ENCODE results near the gene ZBTB32. TPM values are rescaled to one million over a fixed set of nuclear protein-coding genes. Genes with fewer than 3 reads are reported as not detected.

ZBTB32 gene
- total RNA-seq, 1 donor from 2014 or later = not detected

DNA sequence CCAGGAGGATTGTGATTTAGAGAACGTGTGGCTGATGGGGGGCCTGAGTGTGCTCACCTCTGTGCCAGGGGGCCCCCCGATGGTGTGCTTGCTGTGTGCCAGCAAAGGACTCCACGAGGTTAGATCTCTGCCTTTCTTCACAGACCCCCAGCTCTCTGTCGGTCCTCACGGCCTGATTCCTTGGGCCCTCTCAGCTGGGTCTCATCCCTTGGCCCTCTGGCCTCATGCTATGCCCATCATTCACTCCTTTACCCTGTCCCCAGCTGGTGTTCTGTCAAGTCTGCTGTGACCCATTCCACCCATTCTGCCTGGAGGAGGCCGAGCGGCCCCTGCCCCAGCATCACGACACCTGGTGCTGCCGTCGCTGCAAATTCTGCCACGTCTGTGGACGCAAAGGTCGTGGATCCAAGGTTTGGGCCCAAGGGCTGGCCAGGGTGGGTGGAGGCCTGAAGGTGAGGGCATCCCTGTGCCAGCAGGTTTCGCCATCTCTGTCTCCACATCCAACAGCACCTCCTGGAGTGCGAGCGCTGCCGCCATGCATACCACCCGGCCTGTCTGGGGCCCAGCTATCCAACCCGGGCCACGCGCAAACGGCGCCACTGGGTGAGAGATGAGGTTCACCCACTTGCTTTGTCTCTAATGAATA is 21.0 kb downstream of the ZBTB32 start:
- H3K4me1 Mint-ChIP-seq = no peaks in the 10 kb centered on the region
- Histone ChIP-seq H4K20me1 (ENCODE audit: low read depth) (peaks cover 4% of the 10 kb centered on the region), H3K79me2 (ENCODE audit: low read depth) (no peaks in the 10 kb centered on the region), H3K36me3 (no peaks in the 10 kb centered on the region), H3F3A (ENCODE audit: low read depth) (no peaks in the 10 kb centered on the region), H3K27ac (no peak overlapping the region), H3K4me2 (no peak overlapping the region), H3K4me1 (no peaks in the 10 kb centered on the region), H3K9ac (no peak overlapping the region), H3K4me3 (no peak overlapping the region), H3K9me3 (ENCODE audit: low read depth) (no peaks in the 10 kb centered on the region), H3K27me3 (no peaks in the 10 kb centered on the region), H2AFZ (replicated peaks) (no peak overlapping the region)
- peaks cover 12% of the 10 kb centered on the region for H3K27me3 Mint-ChIP-seq (ENCODE audit: insufficient read depth, low read depth)
- DNase-seq (ENCODE audit: low spot score) = no peak
- no peak overlapping the region for H3K27ac Mint-ChIP-seq
- peak overlapping the region; percentile 8 for H3K4me3 Mint-ChIP-seq
- TF ChIP-seq, protein P1, sequence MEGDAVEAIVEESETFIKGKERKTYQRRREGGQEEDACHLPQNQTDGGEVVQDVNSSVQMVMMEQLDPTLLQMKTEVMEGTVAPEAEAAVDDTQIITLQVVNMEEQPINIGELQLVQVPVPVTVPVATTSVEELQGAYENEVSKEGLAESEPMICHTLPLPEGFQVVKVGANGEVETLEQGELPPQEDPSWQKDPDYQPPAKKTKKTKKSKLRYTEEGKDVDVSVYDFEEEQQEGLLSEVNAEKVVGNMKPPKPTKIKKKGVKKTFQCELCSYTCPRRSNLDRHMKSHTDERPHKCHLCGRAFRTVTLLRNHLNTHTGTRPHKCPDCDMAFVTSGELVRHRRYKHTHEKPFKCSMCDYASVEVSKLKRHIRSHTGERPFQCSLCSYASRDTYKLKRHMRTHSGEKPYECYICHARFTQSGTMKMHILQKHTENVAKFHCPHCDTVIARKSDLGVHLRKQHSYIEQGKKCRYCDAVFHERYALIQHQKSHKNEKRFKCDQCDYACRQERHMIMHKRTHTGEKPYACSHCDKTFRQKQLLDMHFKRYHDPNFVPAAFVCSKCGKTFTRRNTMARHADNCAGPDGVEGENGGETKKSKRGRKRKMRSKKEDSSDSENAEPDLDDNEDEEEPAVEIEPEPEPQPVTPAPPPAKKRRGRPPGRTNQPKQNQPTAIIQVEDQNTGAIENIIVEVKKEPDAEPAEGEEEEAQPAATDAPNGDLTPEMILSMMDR (IDR thresholded peaks at IDR 0.05) = no peak
- TF ChIP-seq EZH2 (IDR thresholded peaks at IDR 0.05) (no peak), EZH2phosphoT487 (IDR thresholded peaks at IDR 0.05) (no peak)
- H3K36me3 Mint-ChIP-seq = peaks cover 48% of the 10 kb centered on the region
- no peaks in the 10 kb centered on the region for H3K9me3 Mint-ChIP-seq

DNA sequence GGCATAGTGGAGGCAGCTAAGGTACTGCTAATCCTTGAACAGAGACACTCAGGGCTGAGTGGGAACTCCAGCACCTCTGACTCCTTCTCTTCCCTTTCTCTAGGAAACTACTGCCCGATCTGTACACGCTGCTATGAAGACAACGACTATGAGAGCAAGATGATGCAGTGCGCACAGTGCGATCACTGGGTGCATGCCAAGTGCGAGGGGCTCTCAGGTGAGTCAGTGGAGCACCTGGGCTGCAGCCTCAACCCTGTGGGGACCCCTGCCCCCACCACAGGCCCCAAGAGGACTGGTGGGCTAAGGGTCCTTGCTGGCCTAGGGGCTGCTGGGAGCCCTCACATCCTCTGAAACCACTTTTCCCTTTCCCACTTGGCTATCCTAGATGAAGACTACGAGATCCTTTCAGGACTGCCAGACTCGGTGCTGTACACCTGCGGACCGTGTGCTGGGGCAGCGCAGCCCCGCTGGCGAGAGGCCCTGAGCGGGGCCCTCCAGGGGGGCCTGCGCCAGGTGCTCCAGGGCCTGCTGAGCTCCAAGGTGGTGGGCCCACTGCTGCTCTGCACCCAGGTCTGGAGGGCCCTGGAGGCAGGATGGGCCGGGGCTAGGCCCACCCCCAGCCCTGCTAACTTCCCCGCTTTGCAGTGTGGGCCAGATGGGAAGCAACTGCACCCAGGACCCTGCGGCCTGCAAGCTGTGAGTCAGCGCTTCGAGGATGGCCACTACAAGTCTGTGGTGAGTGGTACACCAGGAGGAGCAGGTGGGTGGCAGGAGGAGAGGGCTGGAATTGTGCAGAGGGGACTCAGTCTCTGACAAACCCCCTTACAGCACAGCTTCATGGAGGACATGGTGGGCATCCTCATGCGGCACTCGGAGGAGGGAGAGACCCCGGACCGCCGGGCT is 22.9 kb downstream of the ZBTB32 start:
- H3K27ac Mint-ChIP-seq = no peak overlapping the region

DNA sequence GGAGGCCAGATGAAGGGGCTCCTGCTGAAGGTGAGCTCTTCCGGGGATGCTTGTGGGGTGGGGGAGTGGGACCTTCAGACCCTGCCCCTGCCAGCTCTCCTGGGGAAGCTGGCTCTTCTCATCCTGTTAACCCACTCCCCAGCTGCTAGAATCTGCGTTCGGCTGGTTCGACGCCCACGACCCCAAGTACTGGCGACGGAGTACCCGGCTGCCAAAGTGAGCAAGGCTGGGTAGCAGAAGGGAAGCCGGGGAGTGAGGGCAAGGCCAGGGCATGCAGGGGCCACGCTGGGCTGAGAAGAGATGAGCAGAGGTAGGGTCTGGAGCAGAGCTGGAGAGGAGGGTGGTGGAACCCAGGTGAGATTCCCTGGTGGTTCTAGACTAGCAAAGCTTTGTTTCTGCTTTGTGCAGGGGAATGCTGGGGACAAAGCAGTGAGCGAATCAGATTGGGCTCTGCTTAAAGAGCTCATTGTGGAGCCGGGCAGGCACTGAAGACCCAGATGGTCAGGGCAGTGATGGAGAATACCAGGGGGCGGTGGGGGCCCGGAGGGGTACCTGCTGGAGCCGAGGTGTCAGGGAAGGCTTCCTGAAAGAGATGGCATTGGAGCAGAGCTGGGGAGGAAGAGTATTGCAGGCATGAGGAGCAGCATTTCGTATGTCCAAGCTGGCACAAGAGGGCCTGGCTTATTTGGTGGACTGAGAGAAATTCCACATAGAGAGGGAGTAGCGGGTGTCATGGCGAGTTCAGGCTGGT is 23.8 kb downstream of the ZBTB32 start:
- H3K79me2 ChIP-seq (ENCODE audit: low read depth) = no peaks in the 10 kb centered on the region
- no peak for TF ChIP-seq EZH2phosphoT487 (IDR thresholded peaks at IDR 0.05)
- TF ChIP-seq, protein P1 (IDR thresholded peaks at IDR 0.05) = no peak
- no peak for TF ChIP-seq EZH2 (IDR thresholded peaks at IDR 0.05)
- no peaks in the 10 kb centered on the region for H3K27me3 ChIP-seq
- no peaks in the 10 kb centered on the region for H3K9me3 Mint-ChIP-seq
- H3K27ac Mint-ChIP-seq = no peak overlapping the region
- H3K4me3 ChIP-seq = no peak overlapping the region
- H3K36me3 ChIP-seq = no peaks in the 10 kb centered on the region
- H3K4me1 Mint-ChIP-seq = no peaks in the 10 kb centered on the region
- peaks cover 48% of the 10 kb centered on the region for H3K36me3 Mint-ChIP-seq
- no peak for DNase-seq (ENCODE audit: low spot score)
- H3K4me1 ChIP-seq = no peaks in the 10 kb centered on the region
- no peak overlapping the region for H3K4me2 ChIP-seq
- no peaks in the 10 kb centered on the region for H3F3A ChIP-seq (ENCODE audit: low read depth)
- H2AFZ ChIP-seq (replicated peaks) = no peak overlapping the region
- H4K20me1 ChIP-seq (ENCODE audit: low read depth) = no peaks in the 10 kb centered on the region
- no peak overlapping the region for H3K9ac ChIP-seq
- no peak overlapping the region for H3K27ac ChIP-seq
- H3K4me3 Mint-ChIP-seq = no peak overlapping the region
- peaks cover 11% of the 10 kb centered on the region for H3K27me3 Mint-ChIP-seq (ENCODE audit: insufficient read depth, low read depth)
- no peaks in the 10 kb centered on the region for H3K9me3 ChIP-seq (ENCODE audit: low read depth)

More for the DNA sequence above, 22.9 kb downstream of the ZBTB32 start:
- no peaks in the 10 kb centered on the region for H4K20me1 ChIP-seq (ENCODE audit: low read depth)
- H3K4me3 ChIP-seq = no peak overlapping the region
- no peaks in the 10 kb centered on the region for H3K79me2 ChIP-seq (ENCODE audit: low read depth)
- no peak overlapping the region for H3K27ac ChIP-seq
- no peaks in the 10 kb centered on the region for H3K9me3 Mint-ChIP-seq
- no peak overlapping the region for H3K4me3 Mint-ChIP-seq
- no peak for DNase-seq (ENCODE audit: low spot score)
- no peak overlapping the region for H2AFZ ChIP-seq (replicated peaks)
- H3K36me3 ChIP-seq = no peaks in the 10 kb centered on the region
- H3F3A ChIP-seq (ENCODE audit: low read depth) = no peaks in the 10 kb centered on the region
- no peak overlapping the region for H3K4me2 ChIP-seq
- H3K36me3 Mint-ChIP-seq = peaks cover 51% of the 10 kb centered on the region
- TF ChIP-seq EZH2phosphoT487 (IDR thresholded peaks at IDR 0.05) = no peak
- TF ChIP-seq, protein P1 (IDR thresholded peaks at IDR 0.05) = no peak
- no peak for TF ChIP-seq EZH2 (IDR thresholded peaks at IDR 0.05)
- H3K4me1 Mint-ChIP-seq = no peaks in the 10 kb centered on the region
- H3K9me3 ChIP-seq (ENCODE audit: low read depth) = no peaks in the 10 kb centered on the region
- peaks cover 11% of the 10 kb centered on the region for H3K27me3 Mint-ChIP-seq (ENCODE audit: insufficient read depth, low read depth)
- no peaks in the 10 kb centered on the region for H3K27me3 ChIP-seq
- no peaks in the 10 kb centered on the region for H3K4me1 ChIP-seq
- no peak overlapping the region for H3K9ac ChIP-seq
